Ectodermal cell (in vitro differentiated cells): Measurements from ENCODE around the gene RFC1.

Source experiments
- H3K27ac ChIP-seq: 2 replicates; pipeline ENCODE4 v1.7.0; 2013; ENCODE audit warnings: mild to moderate bottlenecking, low read depth, low read length; ENCODE audit not compliant: insufficient read depth, poor library complexity, severe bottlenecking
- H3K27me3 ChIP-seq: 2 replicates; pipeline ENCODE4 v1.7.0; 2013; ENCODE audit warnings: mild to moderate bottlenecking, low read length; ENCODE audit not compliant: insufficient read depth, control insufficient read depth, poor library complexity, severe bottlenecking
- H3K36me3 ChIP-seq: one replicate; pipeline ENCODE4 v1.7.0; 2013; ENCODE audit warnings: low read length; ENCODE audit not compliant: control insufficient read depth, insufficient read depth
- H3K4me1 ChIP-seq: one replicate; pipeline ENCODE4 v1.7.0; 2013; ENCODE audit warnings: low read length; ENCODE audit not compliant: control insufficient read depth, insufficient read depth
- H3K4me3 ChIP-seq: 2 replicates; pipeline ENCODE4 v1.7.0; 2013; ENCODE audit warnings: low read depth, low read length, control low read depth; ENCODE audit not compliant: insufficient read depth
- H3K9me3 ChIP-seq: 2 replicates; pipeline ENCODE4 v1.7.0; 2013; ENCODE audit warnings: mild to moderate bottlenecking, low read length, moderate library complexity; ENCODE audit not compliant: control insufficient read depth
- WGBS, 2 experiments: methylation state at CpG; one replicate each; pipeline ENCODE4 v1.1.7; 2013; ENCODE audit warnings: missing lambda C conversion rate in 2 of 2; 5-methylcytosine and 5-hydroxymethylcytosine counted together

The RFC1 gene

DNA sequence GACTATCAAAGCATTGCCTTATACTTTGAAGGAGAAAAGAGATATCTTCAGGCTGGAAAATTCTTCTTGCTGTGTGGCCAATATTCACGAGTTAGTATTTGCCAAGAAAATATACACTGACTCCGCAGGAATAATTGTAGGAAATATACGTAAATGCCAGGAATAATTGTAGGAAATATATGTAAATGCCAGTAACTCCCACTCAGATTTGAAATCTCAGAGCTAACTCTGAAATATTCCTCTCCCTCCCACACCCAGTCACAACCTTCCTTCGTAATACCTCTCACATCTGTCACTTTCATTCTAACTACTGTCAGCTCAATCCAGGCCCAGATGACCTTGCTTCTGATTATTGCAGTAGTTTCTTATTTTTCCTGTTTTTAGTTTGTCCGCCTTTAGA is 110.3 kb downstream of the RFC1 start:
- Histone ChIP-seq H3K4me1 (no peaks in the 10 kb centered on the region), H3K9me3 (no peaks in the 10 kb centered on the region), H3K36me3 (no peaks in the 10 kb centered on the region), H3K27me3 (no peaks in the 10 kb centered on the region), H3K27ac (no peak overlapping the region), H3K4me3 (no peak overlapping the region)
- 93 to 97% methylated on average over 5 of the region's 5 CpGs for WGBS, 2 experiments

DNA sequence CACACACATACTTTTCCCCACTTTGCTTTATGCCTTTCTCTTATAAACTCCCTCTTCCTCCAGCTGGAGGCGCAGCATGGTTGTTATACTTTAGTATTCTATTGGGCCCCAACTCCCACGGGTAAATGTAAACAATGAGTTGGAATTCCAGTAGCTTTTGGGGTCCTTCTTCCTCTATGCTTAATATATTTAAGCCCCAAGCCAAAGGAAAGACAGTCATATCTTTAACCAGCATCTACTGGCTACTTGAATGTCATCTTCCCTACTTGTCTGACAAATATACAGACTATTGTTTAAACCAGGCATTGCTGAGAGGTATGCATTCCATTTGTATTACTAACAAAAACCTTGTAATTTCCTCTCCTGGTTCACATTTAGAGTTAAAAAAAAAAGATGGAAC is 110.9 kb downstream of the RFC1 start:
- WGBS, 2 experiments, result 63 to 67% methylated on average over 2 of the region's 2 CpGs
- Histone ChIP-seq H3K4me3 (no peak overlapping the region), H3K4me1 (no peaks in the 10 kb centered on the region), H3K9me3 (no peaks in the 10 kb centered on the region), H3K27me3 (no peaks in the 10 kb centered on the region), H3K27ac (no peak overlapping the region), H3K36me3 (no peaks in the 10 kb centered on the region)

DNA sequence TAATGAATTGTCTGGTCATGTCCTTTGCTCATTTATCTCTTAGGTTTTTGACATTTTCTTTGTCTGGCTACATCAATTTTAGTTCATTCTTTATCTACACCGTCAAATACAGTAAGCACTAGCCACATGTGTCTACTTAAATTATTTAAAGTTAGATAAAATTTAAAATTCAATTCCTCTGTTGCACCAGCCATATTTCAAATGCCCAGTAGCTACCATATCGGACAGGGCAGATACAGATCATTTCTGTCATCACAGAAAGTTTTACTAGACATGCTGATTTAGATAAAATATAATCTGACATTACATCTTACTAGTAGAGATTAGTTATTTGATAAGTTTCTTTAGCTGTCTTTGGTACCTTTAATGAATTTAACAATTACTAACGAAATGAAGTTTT is 122.7 kb downstream of the RFC1 start:
- Histone ChIP-seq H3K27ac (no peak overlapping the region), H3K4me1 (no peaks in the 10 kb centered on the region), H3K36me3 (peaks cover 12% of the 10 kb centered on the region), H3K9me3 (no peaks in the 10 kb centered on the region), H3K27me3 (no peaks in the 10 kb centered on the region), H3K4me3 (no peak overlapping the region)
- WGBS, 2 experiments, result 100% methylated on average over 2 of the region's 3 CpGs
